Left colon (tissue), 2 donors: ENCODE measurements around the gene PPP1R26. TPM values are rescaled to one million over a fixed set of nuclear protein-coding genes. Genes with fewer than 3 reads are reported as not detected.
"Not testable (repeated sequence)": the region's sequence is repeated elsewhere in the genome, so short reads cannot be mapped to it uniquely, and the experiment has no call there.

Experiments used
- ATAC-seq: fragments of 200-7000 bp; cut with Tn5 transposase; one replicate; pipeline ENCODE4 v1.9.1; 2020; ENCODE audit warnings: mild to moderate bottlenecking, moderate library complexity
- DNase-seq, 2 donors: peaks; one replicate each; pipeline ENCODE4 v3.0.0-alpha.2; 2020
- intact Hi-C, 2 donors: fragments of 100-400 bp; cut with DNase I in 1 of 2; cut with micrococcal nuclease in 1 of 2; formaldehyde crosslinking; loops; one replicate each; pipeline versions ENCODE4 v1.11.2 to v1.14.0; 2022; cut with DNase I, micrococcal nuclease
- long read RNA-seq: library from polyadenylated mRNA; unstranded; transcript quantifications from one replicate; pipeline ENCODE4 v2.0.0, GENCODE V29; 2021
- total RNA-seq, 2 donors: library from RNA; stranded (reverse); fragmentation: NEBNext Ultra II Directional; extraction: Animal tissue kit (Norgen Biotek cat#: 25700); gene quantifications; one replicate each; pipeline ENCODE4 v1.2.1, GENCODE V29; 2021
- donor health status: DM: no; HTN: no; CAD: no.
- donor health status: DM: yes; HTN: yes; CAD: no.

PPP1R26 gene
- total RNA-seq = 10 to 100 TPM; 20.4 to 26.3 TPM
- long read RNA-seq, full-length matches to known transcripts = 27 of 27 reads
- long read RNA-seq, partial matches to known transcripts = 0 of 27 reads
- long read RNA-seq, other reads (novel, unspliced or antisense) = 0 of 27 reads

GRCh38 chr9:135479469-135480052 is at the start of gene PPP1R26:
Gene PPP1R26, plus strand, starts transcription at chr9:135479782. Its CDS starts 4,729 bp downstream, at chr9:135484511.
- intact Hi-C loops = no loop called here
- DNase-seq (peak in 1 of 2 donors; percentile 55), ATAC-seq (peak; percentile 27)

- ATAC-seq = no peak
- DNase-seq = no peak
- intact Hi-C loops = no loop called here
Measured at GRCh38 chr9:135437259-135437658, 42.3 kb upstream of the PPP1R26 start.

DNA sequence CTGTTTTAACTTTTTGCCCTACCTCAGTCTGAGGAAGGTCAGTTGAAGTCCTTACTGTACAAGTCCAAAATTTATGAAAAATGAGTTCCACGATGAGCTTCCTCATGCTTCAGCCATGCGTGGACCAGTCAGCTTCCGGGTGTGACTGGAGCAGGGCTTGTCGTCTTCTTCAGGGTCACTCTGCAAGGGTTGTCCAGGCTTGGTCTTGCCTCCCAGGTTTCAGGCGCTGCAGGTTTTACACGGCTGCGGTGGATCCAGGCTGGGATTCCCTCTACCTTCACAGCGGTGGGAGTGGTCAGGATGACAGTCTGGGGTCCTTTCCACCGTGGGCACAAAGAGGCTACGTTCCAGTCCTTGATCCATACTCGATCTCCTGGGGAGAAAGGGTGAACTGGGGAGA is 41.9 kb upstream of the PPP1R26 start:
- DNase-seq, intact Hi-C loops, ATAC-seq: not testable (repeated sequence)

DNA sequence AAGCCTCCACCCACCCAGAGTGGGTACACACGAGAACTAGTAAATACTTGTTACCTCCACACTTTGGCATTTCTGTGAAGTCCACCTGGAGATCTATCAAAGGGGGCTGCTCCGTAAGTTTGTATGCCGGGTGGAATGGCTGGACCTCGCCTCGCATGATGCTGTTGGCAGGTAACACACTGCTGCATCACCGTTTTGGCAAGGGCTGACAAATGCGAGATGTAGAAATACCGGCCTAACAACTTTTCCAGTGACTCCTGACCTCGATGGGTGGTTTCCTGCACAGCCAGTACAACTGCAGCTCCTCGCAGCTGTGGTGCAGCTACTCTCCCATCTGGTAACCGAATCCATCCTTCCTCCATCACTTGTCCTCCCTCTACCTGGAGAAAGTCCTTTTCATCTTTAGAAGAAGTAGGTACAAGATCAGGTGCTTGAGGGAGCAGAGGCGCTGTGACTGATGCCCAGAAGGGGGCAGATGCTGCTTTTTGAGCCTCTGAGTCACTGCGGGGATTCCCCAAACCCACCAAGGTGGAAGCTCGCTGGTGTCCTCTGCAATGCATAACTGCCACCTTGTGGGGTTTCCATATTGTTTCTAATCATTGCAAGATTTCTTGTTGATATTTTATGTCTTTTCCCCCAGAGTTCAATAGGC is 40.9 kb upstream of the PPP1R26 start:
- not testable (repeated sequence) for DNase-seq

DNA sequence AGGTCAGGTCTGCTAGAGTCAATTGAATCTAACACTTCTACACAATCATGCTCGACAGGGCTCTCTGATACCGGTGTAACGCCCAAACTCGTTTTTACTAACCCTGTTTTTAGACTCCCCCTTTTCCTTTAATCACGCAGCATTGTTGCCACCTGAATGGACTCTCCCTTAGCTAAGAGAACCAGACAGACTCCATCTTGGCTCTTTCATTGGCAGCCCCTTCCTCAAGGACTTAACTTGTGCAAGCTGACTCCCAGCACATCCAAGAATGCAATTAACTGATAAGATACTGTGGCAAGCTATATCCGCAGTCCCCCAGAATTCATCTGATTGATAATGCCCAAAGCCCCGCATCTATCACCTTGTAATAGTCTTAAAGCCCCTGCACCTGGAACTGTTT is 40.1 kb upstream of the PPP1R26 start:
- intact Hi-C loops, DNase-seq, ATAC-seq: not testable (repeated sequence)

More for the DNA sequence above, 40.9 kb upstream of the PPP1R26 start:
- intact Hi-C loops, ATAC-seq: not testable (repeated sequence)

DNA sequence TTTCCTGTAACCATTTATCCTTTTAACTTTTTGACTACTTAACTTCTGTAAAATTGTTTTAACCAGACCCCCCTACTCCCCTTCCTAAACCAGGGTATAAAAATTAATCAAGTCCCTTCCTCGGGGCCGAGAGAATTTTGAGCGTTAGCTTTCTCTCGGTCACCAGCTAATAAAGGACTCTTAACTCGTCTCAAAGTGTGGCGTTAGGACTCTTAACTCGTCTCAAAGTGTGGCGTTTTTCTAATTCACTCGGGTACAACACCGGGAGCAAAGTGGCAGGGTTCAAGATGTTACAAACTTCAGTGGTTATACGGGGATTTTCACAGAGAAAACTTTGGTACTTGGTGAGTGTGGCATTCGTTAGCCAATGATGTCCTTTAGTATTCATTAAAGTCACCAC is 39.7 kb upstream of the PPP1R26 start:
- intact Hi-C loops = no loop called here
- ATAC-seq = no peak
- no peak for DNase-seq

DNA sequence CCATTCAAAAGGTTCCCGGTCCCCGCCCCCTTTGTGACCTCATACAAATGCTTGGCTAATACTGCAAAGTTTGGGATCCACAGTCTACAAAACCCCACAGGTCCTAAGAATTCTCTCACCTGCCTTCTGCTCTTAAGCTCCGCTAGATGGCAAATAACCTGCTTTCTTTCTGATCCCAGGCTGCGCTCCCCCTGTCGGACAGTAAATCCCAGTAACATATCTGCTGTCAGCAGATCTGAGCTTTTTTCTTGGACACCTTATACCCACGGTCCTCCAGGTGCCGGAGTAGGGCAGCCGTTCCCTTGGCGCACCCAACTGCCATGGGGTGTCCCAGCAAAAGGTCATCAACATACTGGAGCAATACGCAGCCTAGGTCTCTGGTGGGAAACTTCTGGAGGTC is 39.0 kb upstream of the PPP1R26 start:
- ATAC-seq (no peak), DNase-seq (no peak)
- intact Hi-C loops = no loop called here

GRCh38 chr9:135441105-135442071 is 38.2 kb upstream of the PPP1R26 start:
- intact Hi-C loops, ATAC-seq: not testable (repeated sequence)

GRCh38 chr9:135442075-135442474 is 37.5 kb upstream of the PPP1R26 start:
- intact Hi-C loops = no loop called here
- ATAC-seq (no peak), DNase-seq (no peak)

More at GRCh38 chr9:135441105-135442071, 38.2 kb upstream of the PPP1R26 start:
- DNase-seq = not testable (repeated sequence)

GRCh38 chr9:135443797-135444425 is 35.7 kb upstream of the PPP1R26 start:
- DNase-seq (no peak), ATAC-seq (no peak)
- intact Hi-C loops = no loop called here

DNA sequence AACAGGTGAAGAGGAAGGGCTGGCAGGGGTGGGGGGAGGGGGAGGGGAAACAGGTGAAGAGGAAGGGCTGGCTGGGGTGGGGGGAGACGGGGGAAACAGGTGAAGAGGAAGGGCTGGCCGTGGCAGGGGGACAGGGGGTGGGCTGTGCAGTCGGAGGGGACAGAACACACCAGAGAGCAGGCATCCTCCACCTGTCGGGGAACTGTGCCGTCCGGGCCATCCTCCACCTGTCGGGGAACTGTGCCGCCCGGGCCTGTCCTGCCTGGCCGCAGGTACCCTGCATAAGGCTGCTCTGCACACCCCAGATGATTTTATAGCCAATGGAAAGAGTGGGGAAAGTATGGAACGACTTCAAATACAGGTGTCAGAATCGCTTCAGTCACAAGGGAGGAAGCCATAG is 32.5 kb upstream of the PPP1R26 start:
- no peak for DNase-seq
- ATAC-seq = no peak
- intact Hi-C loops = no loop called here

- intact Hi-C loops = no loop called here
- no peak for ATAC-seq
Measured at GRCh38 chr9:135448663-135449100, 30.9 kb upstream of the PPP1R26 start.

DNA sequence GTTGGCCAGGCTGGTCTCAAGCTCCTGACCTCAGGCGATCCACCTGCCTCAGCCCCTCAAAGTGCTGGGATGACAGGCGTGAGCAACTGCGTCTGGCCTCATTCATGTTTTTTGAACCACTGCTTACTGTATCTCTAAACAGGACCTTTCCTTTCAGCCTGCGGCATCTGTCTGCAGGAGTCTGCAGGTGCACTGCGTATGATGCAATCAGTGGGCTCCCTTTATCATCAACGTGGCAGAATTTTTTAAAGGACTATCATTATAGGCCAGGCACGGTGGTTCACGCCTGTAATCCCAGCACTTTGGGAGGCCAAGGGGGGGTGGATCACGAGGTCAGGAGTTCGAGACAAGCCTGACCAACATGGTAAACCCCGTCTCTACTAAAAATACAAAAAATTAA is 30.1 kb upstream of the PPP1R26 start:
- ATAC-seq, DNase-seq, intact Hi-C loops: not testable (repeated sequence)

More at GRCh38 chr9:135448663-135449100, 30.9 kb upstream of the PPP1R26 start:
- no peak for DNase-seq

GRCh38 chr9:135450956-135451355 is 28.6 kb upstream of the PPP1R26 start:
- intact Hi-C loops = no loop called here
- DNase-seq (no peak), ATAC-seq (no peak)

DNA sequence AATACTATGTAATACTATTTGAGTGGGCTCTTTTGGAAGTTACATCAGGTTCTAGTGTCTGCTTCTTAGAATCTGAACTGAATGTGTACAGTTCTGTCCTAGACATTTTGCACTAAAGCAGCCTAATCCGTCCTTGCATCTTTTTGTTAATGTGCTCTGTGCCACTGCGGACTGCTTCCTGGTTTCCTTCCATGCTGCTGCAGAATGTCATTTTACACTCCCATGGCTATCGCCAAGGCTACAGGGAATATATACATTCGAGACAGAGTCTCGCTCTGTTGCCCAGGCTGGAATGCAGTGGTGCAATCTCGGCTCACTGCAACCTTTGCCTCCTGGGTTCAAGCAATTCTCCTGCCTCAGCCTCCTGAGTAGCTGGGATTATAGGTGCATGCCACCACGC is 27.7 kb upstream of the PPP1R26 start:
- DNase-seq, intact Hi-C loops, ATAC-seq: not testable (repeated sequence)

DNA sequence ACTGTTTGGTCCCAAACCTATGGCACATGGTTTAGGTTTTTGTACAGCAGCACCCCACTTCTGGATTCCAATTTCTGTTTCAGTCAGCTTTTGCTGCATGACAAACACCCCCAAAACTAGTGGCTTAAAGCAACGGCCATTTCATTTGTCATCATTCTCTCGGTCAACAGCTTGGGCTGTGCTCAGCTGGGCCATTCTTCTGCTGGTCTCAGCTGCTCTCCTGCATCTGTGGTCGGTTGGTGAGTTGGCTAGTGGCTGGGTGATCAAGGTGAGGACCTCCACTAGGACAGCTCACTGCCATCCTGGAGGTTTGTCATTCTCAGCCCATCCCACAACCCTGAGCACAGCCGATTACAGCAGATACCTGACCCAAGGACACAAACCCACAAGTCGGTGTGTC is 24.8 kb upstream of the PPP1R26 start:
- ATAC-seq = no peak
- intact Hi-C loops = no loop called here
- DNase-seq = no peak

DNA sequence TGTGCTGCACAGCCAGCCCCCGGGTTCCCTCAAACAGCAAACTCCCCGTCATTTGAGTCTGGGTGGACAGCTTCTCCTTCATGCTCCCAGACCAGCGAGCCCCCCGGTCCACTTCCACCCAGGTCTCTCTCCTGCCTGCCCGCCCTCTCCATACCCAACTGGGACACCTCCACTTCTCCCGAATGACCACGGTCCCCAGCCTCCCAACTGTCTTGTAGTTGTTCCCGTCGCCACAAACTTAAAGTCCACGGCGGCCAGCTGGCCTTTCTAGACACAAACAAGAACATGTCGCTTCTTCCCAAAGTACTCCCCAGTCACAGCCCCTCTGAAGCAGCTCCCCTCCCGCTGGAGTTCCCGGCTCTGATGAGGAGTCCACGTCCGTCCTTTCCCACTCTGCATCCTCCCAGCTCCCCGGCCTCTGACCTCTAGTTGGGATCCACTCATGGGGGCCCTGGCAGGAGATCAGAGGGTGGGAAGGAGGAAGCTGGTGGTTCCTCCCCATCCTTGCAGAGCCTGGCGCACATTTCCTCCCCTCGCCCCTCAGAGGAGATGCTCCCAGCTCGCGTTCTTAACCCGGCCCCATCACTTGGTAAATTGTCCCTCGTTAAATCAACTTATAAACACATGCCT is 24.1 kb upstream of the PPP1R26 start:
- intact Hi-C loops = no loop called here
- DNase-seq = no peak
- no peak for ATAC-seq

DNA sequence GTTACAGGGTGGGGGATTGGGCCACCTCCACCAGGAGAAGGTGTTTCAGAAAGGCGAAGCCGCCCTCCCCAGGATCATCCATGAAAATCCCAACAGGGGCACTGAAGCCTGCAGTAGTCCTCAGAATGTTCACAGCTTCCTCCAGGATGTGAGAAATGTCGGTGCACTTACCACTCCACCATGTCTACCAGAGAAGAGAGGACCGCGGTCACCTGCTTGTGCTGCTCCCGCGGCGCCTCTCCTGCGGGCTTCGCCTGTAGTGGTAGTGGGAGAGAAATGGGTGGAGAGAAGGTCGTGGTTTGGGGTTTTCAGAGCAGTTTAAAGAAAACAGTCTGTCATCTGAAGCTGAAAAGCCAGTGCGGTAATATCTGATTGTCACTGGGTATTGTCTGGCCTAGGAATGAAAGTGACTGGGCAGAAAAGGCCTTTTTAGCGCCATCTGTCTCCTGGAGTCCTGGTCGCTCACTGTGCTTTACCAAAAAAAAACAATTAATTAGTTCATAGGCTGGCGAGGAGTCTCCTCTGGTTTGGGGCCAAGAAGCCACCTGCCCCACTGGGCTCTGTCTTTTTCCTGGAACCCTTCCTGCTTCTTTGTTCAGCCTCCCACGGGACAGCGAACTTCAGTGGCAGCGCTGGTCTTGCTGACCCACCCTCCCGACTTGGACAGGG is 23.0 kb upstream of the PPP1R26 start:
- intact Hi-C loops = no loop called here
- DNase-seq (no peak), ATAC-seq (no peak)
